ENCODE measurements around the gene AMMECR1.

AMMECR1 gene

DNA sequence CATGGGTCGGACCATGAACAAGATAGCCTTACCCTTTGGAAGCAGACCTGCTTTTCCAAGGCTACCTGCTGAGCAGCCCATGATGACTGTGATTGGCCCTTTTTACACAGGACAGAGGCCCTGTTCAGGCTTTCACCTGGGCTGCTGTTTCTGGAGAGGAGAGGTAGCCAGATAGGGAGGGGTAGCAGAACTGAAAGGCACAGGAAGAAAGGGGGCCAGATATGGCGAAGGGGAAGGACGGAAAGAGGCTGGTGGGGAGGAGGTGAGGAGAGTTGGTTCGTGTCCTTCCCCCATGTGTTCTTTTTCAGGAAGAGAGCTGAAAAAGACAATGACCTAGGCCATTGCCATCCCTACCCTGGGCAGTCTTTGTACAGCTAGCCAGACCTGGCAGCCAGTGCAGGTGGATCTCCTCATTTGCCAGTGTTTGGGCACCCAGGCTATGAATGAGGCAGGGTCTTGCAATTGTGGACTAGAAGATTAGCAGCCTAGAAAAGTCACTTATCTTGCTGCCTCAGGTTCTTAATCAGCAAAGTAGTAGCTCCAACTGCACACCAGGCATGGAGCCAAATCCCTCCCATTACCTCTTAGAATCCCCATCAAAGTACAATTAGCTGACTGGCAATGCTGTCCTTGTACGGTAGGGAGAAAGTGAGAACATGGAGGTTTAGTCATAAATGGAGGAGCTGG lies 139.6 kb downstream of the AMMECR1 start:
- no peak overlapping the region for H3K4me3 ChIP-seq (ENCODE audit: low read depth, low read length)
- DNase-seq (ENCODE audit: low read depth), result no peak
- TF ChIP-seq MAX (IDR thresholded peaks at IDR 0.05; ENCODE audit: low read depth, low read length) (no peak), POLR2A (IDR thresholded peaks at IDR 0.05; ENCODE audit: extremely low read depth, insufficient read length) (no peak), MYC (IDR thresholded peaks at IDR 0.05; ENCODE audit: low read depth, low read length) (no peak), CTCF (IDR thresholded peaks at IDR 0.05; ENCODE audit: low read depth, low read length) (no peak)

- no peak overlapping the region for H3K4me3 ChIP-seq (ENCODE audit: low read depth, low read length)
- TF ChIP-seq CTCF (IDR thresholded peaks at IDR 0.05; ENCODE audit: low read depth, low read length) (no peak), MAX (IDR thresholded peaks at IDR 0.05; ENCODE audit: low read depth, low read length) (no peak), MYC (IDR thresholded peaks at IDR 0.05; ENCODE audit: low read depth, low read length) (no peak), POLR2A (IDR thresholded peaks at IDR 0.05; ENCODE audit: extremely low read depth, insufficient read length) (no peak)
- DNase-seq (ENCODE audit: low read depth), result no peak
These were observed 142.2 kb downstream of the AMMECR1 start for GRCh38 chrX:110175696-110176095.

DNA sequence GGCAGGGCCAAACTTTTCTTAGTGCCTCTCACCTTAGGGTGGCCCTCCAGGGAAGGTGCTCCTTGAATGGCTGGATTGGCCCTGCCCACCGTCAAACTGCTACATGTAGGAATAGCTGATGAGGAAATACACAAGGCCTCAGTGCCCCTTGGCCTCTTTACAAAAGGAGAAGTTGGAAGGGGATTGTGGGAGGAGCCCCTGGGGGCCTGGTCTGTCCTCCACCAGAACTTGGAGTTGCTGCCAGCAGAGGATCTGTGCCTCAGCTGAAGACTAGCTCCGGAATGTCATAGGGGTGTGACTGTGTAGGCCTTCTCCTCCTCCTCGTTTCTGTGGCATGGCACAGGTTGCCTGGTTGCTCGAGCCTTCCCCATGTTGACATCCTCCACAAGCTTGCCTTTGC lies 142.7 kb downstream of the AMMECR1 start:
- no peak for TF ChIP-seq MYC (IDR thresholded peaks at IDR 0.05; ENCODE audit: low read depth, low read length)
- TF ChIP-seq MAX (IDR thresholded peaks at IDR 0.05; ENCODE audit: low read depth, low read length), result no peak
- TF ChIP-seq POLR2A (IDR thresholded peaks at IDR 0.05; ENCODE audit: extremely low read depth, insufficient read length), result no peak
- TF ChIP-seq CTCF (IDR thresholded peaks at IDR 0.05; ENCODE audit: low read depth, low read length), result no peak
- DNase-seq (ENCODE audit: low read depth), result peak; percentile 85
- H3K4me3 ChIP-seq (ENCODE audit: low read depth, low read length), result no peak overlapping the region

DNA sequence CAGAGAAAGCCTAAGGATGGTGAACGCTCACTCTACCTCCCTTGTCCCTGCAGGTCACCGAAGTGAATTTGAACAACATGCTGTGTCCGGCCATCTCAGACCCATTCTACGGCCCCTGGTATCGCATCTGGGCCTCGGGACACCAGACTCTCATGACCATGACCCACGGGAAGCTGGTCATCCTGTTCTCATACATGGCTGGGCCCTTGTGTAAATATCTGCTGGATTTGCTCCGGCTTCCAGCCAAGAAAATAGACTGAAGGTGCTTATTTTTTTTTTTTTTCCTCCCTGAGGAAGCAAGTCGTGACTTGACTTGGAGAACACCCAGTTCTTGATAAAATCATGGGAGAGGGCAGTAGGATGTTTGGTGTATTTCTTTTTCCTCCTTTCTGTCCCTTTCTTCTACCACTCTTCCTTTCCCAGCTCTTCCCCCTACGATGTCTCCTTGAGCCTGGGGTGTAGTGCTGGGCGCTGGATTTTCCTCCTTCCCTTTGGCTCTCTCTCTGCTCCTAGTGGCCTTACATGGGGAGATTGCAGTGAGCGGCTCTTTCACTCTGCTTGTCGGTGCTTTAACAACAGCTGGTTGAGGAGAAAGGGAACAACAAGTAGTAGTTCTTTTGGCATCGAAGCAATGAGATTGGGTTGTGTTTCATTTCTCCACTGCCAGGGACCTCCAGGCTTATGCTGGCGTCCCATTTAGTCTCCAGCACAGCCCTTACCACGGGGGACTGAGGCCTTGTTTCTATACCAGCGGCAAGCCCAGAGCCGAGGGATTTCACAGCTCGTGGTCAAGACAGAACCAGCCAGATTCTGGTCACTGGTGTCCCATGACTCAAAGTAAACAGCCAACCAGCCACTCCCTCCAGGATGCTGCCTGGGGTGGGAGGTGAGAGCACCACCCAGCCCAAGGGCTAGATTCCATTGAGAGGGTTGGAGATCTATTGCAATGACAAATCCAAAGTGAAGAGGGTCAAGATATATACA lies 144.4 kb downstream of the AMMECR1 start:
- H3K4me3 ChIP-seq (ENCODE audit: low read depth, low read length), result no peak overlapping the region
- TF ChIP-seq CTCF (IDR thresholded peaks at IDR 0.05; ENCODE audit: low read depth, low read length) (no peak), POLR2A (IDR thresholded peaks at IDR 0.05; ENCODE audit: extremely low read depth, insufficient read length) (no peak), MYC (IDR thresholded peaks at IDR 0.05; ENCODE audit: low read depth, low read length) (no peak), MAX (IDR thresholded peaks at IDR 0.05; ENCODE audit: low read depth, low read length) (no peak)
- DNase-seq (ENCODE audit: low read depth), result no peak

GRCh38 chrX:110172215-110172614 lies 145.7 kb downstream of the AMMECR1 start:
- H3K4me3 ChIP-seq (ENCODE audit: low read depth, low read length), result no peak overlapping the region
- TF ChIP-seq CTCF (IDR thresholded peaks at IDR 0.05; ENCODE audit: low read depth, low read length) (no peak), MAX (IDR thresholded peaks at IDR 0.05; ENCODE audit: low read depth, low read length) (no peak), MYC (IDR thresholded peaks at IDR 0.05; ENCODE audit: low read depth, low read length) (no peak), POLR2A (IDR thresholded peaks at IDR 0.05; ENCODE audit: extremely low read depth, insufficient read length) (no peak)
- DNase-seq (ENCODE audit: low read depth), result peak; percentile 8

Measured in NB4 (cell line).